OCI-LY7 (cell line): ENCODE data around the gene ZNF569. TPM values are rescaled to one million over a fixed set of nuclear protein-coding genes. Genes with fewer than 3 reads are reported as not detected.
A peak's percentile ranks its signal among the peaks of the same experiment; 100 is the strongest.

ENCODE experiments used
- BruUV-seq: library from RNA; stranded (reverse); fragments of 400-500 nt; replicated peaks from 2 replicates; lab custom pipeline; 2021; lab: Mats Ljungman, UMichigan
- CTCF ChIA-PET: fragments of 300-600 bp; sonication (Branson Sonifier 250); formaldehyde crosslinking; loops from one replicate; lab custom pipeline; 2022; ENCODE audit warnings: antibody characterized with exemption; ENCODE audit not compliant: unreplicated experiment; lab: Charles Lee
- POLR2A ChIA-PET: fragments of 300-600 bp; sonication (Branson Sonifier 250); formaldehyde crosslinking; loops from one replicate; lab custom pipeline; 2022; ENCODE audit warnings: antibody characterized with exemption; lab: Charles Lee
- DNase-seq: peaks from one replicate; pipeline ENCODE4 v3.0.0-alpha.2; 2015; ENCODE audit warnings: low spot score
- H2AFZ ChIP-seq: fragments of 200-600 bp; sonication (generic), shearing (Covaris generic); 2 replicates; pipeline ENCODE4 v1.6.1; 2014; ENCODE audit warnings: mild to moderate bottlenecking, antibody characterized with exemption, low read length, moderate library complexity
- H3K27ac ChIP-seq: fragments of 200-600 bp; sonication (generic); 2 replicates; pipeline ENCODE4 v1.5.1; 2014; ENCODE audit warnings: mixed run types, low read depth, mild to moderate bottlenecking, moderate library complexity, low read length, inconsistent platforms; ENCODE audit not compliant: poor library complexity, severe bottlenecking
- H3K36me3 ChIP-seq: fragments of 200-600 bp; sonication (generic); 2 replicates; pipeline ENCODE4 v1.6.1; 2014; ENCODE audit warnings: mild to moderate bottlenecking, antibody characterized with exemption, low read length, moderate library complexity, mixed read lengths; ENCODE audit not compliant: insufficient read depth
- H3K4me1 ChIP-seq: fragments of 200-600 bp; sonication (generic); 2 replicates; pipeline ENCODE4 v1.5.1; 2014; ENCODE audit warnings: mild to moderate bottlenecking, low read length; ENCODE audit not compliant: insufficient read depth, poor library complexity, severe bottlenecking
- H3K4me2 ChIP-seq: fragments of 200-600 bp; sonication (generic); 2 replicates; pipeline ENCODE4 v1.6.1; 2014; ENCODE audit warnings: mild to moderate bottlenecking, low read length
- H3K4me3 ChIP-seq: fragments of 200-600 bp; sonication (generic); 2 replicates; pipeline ENCODE4 v1.5.1; 2014; ENCODE audit warnings: mild to moderate bottlenecking, low read depth, low read length; ENCODE audit not compliant: poor library complexity, severe bottlenecking
- H3K79me2 ChIP-seq: fragments of 200-600 bp; sonication (generic); 2 replicates; pipeline ENCODE4 v1.6.1; 2016; ENCODE audit warnings: low read depth, mild to moderate bottlenecking, low read length, moderate library complexity, mixed read lengths; ENCODE audit not compliant: insufficient read depth
- H3K9me2 ChIP-seq: fragments of 200-600 bp; sonication (generic); 2 replicates; pipeline ENCODE4 v1.6.1; 2016; ENCODE audit warnings: mild to moderate bottlenecking, low read length, mixed read lengths; ENCODE audit not compliant: insufficient read depth
- H3K9me3 ChIP-seq: fragments of 200-600 bp; sonication (generic); 2 replicates; pipeline ENCODE4 v1.6.1; 2014; ENCODE audit warnings: mild to moderate bottlenecking, mixed run types, low read length, mixed read lengths
- H4K20me1 ChIP-seq: fragments of 200-600 bp; sonication (generic); 2 replicates; pipeline ENCODE4 v1.6.1; 2014; ENCODE audit warnings: mild to moderate bottlenecking, antibody characterized with exemption, low read length, moderate library complexity, mixed read lengths; ENCODE audit not compliant: insufficient read depth
- EZH2phosphoT487 ChIP-seq: fragments of 200-600 bp; sonication (generic); IDR thresholded peaks from 2 replicates; pipeline ENCODE4 v1.6.1; 2018; ENCODE audit warnings: low read depth, borderline replicate concordance, mild to moderate bottlenecking, mixed run types, antibody characterized with exemption, low read length, moderate library complexity, mixed read lengths
- intact Hi-C: fragments of 100-400 bp; cut with micrococcal nuclease; formaldehyde crosslinking; loops from one replicate; pipeline ENCODE4 v1.10.0; 2022; ENCODE audit not compliant: unreplicated experiment
- total RNA-seq, 2 experiments: library from RNA; depleted of rRNA in 1 of 2; stranded (reverse); fragments of >200 nt in 1 of 2; shearing (Covaris generic) in 1 of 2; gene quantifications; 2 replicates each; pipeline ENCODE4 v1.2.3, GENCODE V29; 2014 to 2022
- TF ChIP-seq, protein P1 (sequence below): fragments of 200-600 bp; sonication (generic); conservative IDR thresholded peaks from 2 replicates; pipeline ENCODE4 v1.5.1; 2014; ENCODE audit warnings: mild to moderate bottlenecking, antibody characterized with exemption, low read length, moderate library complexity, mixed read lengths

ZNF569 gene
- total RNA-seq, 2 experiments from 2014 or later: 10.5 to 12.2 TPM

DNA sequence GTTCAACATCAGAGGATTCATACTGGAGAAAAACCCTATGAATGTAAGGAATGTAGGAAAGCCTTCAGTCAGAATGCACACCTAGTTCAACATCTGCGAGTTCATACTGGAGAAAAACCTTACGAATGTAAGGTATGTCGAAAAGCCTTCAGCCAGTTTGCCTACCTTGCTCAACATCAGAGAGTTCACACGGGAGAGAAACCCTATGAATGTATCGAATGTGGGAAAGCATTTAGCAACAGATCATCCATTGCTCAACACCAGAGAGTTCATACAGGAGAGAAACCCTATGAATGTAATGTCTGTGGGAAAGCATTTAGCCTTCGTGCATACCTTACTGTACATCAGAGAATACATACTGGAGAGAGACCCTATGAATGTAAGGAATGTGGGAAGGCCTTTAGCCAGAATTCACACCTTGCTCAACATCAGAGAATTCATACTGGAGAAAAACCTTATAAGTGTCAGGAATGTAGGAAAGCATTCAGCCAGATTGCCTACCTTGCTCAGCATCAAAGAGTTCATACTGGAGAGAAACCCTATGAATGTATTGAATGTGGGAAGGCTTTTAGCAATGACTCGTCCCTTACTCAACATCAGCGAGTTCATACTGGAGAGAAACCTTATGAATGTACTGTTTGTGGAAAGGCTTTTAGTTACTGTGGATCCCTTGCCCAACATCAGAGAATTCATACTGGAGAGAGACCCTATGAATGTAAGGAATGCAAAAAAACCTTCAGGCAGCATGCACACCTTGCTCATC, 17.3 kb upstream of the ZNF569 start:
- no peak overlapping the region for H3K27ac ChIP-seq
- H3K9me2 ChIP-seq: no peaks in the 10 kb centered on the region
- H3K4me3 ChIP-seq: no peak overlapping the region
- CTCF ChIA-PET: no interaction called here
- POLR2A ChIA-PET: no interaction called here
- H3K36me3 ChIP-seq: peaks cover 37% of the 10 kb centered on the region
- no peak overlapping the region for H3K4me2 ChIP-seq
- no peaks in the 10 kb centered on the region for H3K4me1 ChIP-seq
- DNase-seq: no peak
- no peaks in the 10 kb centered on the region for H4K20me1 ChIP-seq
- H2AFZ ChIP-seq: no peak overlapping the region
- H3K79me2 ChIP-seq: no peaks in the 10 kb centered on the region
- BruUV-seq: no TSS peak
- TF ChIP-seq, protein P1, sequence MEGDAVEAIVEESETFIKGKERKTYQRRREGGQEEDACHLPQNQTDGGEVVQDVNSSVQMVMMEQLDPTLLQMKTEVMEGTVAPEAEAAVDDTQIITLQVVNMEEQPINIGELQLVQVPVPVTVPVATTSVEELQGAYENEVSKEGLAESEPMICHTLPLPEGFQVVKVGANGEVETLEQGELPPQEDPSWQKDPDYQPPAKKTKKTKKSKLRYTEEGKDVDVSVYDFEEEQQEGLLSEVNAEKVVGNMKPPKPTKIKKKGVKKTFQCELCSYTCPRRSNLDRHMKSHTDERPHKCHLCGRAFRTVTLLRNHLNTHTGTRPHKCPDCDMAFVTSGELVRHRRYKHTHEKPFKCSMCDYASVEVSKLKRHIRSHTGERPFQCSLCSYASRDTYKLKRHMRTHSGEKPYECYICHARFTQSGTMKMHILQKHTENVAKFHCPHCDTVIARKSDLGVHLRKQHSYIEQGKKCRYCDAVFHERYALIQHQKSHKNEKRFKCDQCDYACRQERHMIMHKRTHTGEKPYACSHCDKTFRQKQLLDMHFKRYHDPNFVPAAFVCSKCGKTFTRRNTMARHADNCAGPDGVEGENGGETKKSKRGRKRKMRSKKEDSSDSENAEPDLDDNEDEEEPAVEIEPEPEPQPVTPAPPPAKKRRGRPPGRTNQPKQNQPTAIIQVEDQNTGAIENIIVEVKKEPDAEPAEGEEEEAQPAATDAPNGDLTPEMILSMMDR: no peak
- no peak for TF ChIP-seq EZH2phosphoT487
- intact Hi-C loops: no loop called here
- peaks cover 64% of the 10 kb centered on the region for H3K9me3 ChIP-seq

DNA sequence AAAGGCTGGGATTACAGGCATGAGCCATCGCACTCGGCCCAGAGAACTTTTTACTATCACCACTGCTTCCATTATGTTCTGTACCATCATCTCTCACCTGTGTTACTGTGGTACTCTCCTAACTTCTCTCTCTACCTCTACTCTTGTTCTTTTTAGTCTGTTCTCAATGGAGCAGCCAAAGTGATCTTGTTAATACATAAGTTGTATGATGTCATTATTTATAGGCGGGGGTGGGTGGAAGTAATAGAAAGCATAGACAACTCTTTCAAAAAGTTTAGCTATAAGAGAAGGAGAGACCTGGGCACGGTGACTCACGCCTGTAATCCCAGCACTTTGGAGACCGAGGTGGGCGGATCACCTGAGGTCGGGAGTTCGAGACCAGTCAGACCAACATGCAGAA, 4.9 kb upstream of the ZNF569 start:
- Histone ChIP-seq H3K9me2 (no peaks in the 10 kb centered on the region), H2AFZ (no peak overlapping the region), H3K79me2 (no peaks in the 10 kb centered on the region), H3K9me3 (peaks cover 12% of the 10 kb centered on the region; the same call in 1 of the 2 replicates), H3K4me1 (peaks cover 6% of the 10 kb centered on the region), H3K4me2 (no peak overlapping the region), H4K20me1 (no peaks in the 10 kb centered on the region), H3K27ac (no peak overlapping the region), H3K36me3 (peaks cover 22% of the 10 kb centered on the region), H3K4me3 (no peak overlapping the region)
- BruUV-seq: no TSS peak
- no peak for DNase-seq
- CTCF ChIA-PET: interaction anchor here (0.5 kb wide), 1 partner anchor 58 kb away, joined by 4 read pairs; no protein-coding TSS in a partner anchor
- intact Hi-C loops: no loop called here
- TF ChIP-seq, protein P1: no peak
- no peak for TF ChIP-seq EZH2phosphoT487
- POLR2A ChIA-PET: no interaction called here

DNA sequence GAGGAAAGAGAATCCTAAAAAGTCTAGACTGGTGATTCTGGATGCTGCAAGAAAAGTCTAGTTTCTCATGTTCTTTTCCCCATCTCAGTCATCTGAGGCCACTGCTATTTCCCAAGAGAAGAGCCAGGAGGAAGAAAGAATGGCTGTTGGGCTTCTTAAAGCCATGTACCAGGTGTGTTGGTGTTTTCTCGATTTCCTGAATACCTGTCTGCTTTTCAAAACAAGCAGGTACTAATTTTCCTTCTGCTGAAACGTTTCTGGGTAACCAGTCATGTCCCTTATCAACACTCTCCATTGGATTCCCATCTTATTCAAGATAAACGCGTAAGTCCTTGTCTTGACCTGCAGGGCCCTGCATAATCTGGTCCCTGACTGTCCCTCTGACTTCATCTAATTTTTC, 3.0 kb upstream of the ZNF569 start:
- no peak for TF ChIP-seq EZH2phosphoT487
- TF ChIP-seq, protein P1: no peak
- no peaks in the 10 kb centered on the region for H4K20me1 ChIP-seq
- DNase-seq: no peak
- H3K36me3 ChIP-seq: peaks cover 9% of the 10 kb centered on the region
- H3K79me2 ChIP-seq: peaks cover 12% of the 10 kb centered on the region; the same call in 1 of the 2 replicates
- peaks cover 16% of the 10 kb centered on the region for H3K4me1 ChIP-seq
- H3K4me2 ChIP-seq: peak overlapping the region; percentile 73
- H3K9me2 ChIP-seq: no peaks in the 10 kb centered on the region
- H3K9me3 ChIP-seq: peaks cover 20% of the 10 kb centered on the region; the same call in 1 of the 2 replicates
- BruUV-seq: no TSS peak
- no peak overlapping the region for H3K27ac ChIP-seq
- intact Hi-C loops: no loop called here
- CTCF ChIA-PET: no interaction called here
- H3K4me3 ChIP-seq: peak overlapping the region; percentile 78
- peak overlapping the region; percentile 90 for H2AFZ ChIP-seq
- POLR2A ChIA-PET: interaction anchor here (0.6 to 0.7 kb wide), 2 partner anchors 366 to 897 kb away, joined by 5 to 6 read pairs; partner anchors contain the start of gene ZNF529
